ENCODE data around the gene LDAH.

DNA sequence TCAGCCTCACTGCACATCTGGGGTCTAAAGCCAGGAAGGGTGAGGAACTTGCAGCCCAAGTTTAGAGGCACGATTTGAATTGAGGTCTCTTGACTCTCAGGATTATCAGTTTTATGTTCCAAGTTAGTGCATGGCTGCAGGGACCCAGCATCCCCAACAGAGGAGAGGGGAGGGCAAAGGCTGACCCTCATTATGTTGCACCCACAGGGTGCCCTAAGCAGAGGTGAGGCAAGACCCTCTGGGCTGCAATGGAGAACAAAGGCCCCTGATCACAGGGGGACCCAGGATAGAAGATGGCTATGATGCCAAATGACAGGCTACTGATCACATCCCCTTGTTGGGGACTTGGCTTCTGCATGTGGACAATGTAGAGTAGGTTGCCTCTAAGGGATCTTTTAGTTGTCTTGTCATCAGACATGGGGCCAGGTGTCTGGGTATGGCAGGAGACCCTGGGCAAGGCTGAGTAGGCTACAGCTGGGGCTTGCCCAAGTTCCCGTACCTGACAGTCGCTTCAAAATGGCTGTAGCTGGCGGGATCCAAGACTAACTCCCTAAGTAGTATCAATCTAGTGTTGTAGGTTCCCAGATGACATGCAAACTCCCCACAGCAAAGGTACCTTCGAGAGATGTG is 160.5 kb downstream of the LDAH start:
- TF ChIP-seq ZNF274 (IDR thresholded peaks at IDR 0.05; ENCODE audit: low read depth, low read length) (no peak), YY1 (IDR thresholded peaks at IDR 0.05; ENCODE audit: insufficient read depth, insufficient read length) (no peak)

Measured in NT2/D1 (cell line).